Mesenchymal stem cell (in vitro differentiated cells and primary cell): ENCODE results near the gene PCSK6.
A peak's percentile ranks its signal among the peaks of the same experiment; 100 is the strongest.

Experiments used
- DNase-seq: peaks from one replicate; pipeline ENCODE4 v3.0.0-alpha.2; 2013
- H2AFZ ChIP-seq: one replicate; pipeline ENCODE4 v1.6.1; 2013; ENCODE audit warnings: low read depth, mild to moderate bottlenecking, control low read depth, inconsistent platforms, low read length, moderate library complexity
- H2AK5ac ChIP-seq: 2 replicates; pipeline ENCODE4 v1.6.1; 2013; ENCODE audit warnings: low read length, moderate library complexity, mild to moderate bottlenecking, inconsistent platforms; ENCODE audit not compliant: severe bottlenecking
- H2BK120ac ChIP-seq: one replicate; pipeline ENCODE4 v1.6.1; 2013; ENCODE audit warnings: low read depth, mild to moderate bottlenecking, inconsistent platforms, low read length, moderate library complexity
- H2BK12ac ChIP-seq, 2 experiments: one replicate each; pipeline ENCODE4 v1.6.1; 2013; ENCODE audit warnings: inconsistent platforms in 2 of 2, low read length in 2 of 2, mild to moderate bottlenecking in 2 of 2, moderate library complexity in 2 of 2, control low read depth in 1 of 2
- H2BK15ac ChIP-seq: one replicate; pipeline ENCODE4 v1.6.1; 2013; ENCODE audit warnings: mild to moderate bottlenecking, low read depth, inconsistent platforms; ENCODE audit not compliant: poor library complexity, severe bottlenecking
- H2BK5ac ChIP-seq: 2 replicates; pipeline ENCODE4 v1.6.1; 2013; ENCODE audit warnings: low read depth, mild to moderate bottlenecking, low read length, control low read depth, inconsistent platforms; ENCODE audit not compliant: poor library complexity, severe bottlenecking
- H3K14ac ChIP-seq, 2 experiments: one replicate each; pipeline ENCODE4 v1.6.1; 2013; ENCODE audit warnings: inconsistent platforms in 2 of 2, low read length in 2 of 2, control low read depth in 1 of 2, mild to moderate bottlenecking in 1 of 2, moderate library complexity in 1 of 2
- H3K18ac ChIP-seq, 2 experiments: one replicate each; pipeline ENCODE4 v1.6.1; 2013; ENCODE audit warnings: inconsistent platforms in 2 of 2, low read length in 2 of 2, control low read depth in 1 of 2, low read depth in 1 of 2, mild to moderate bottlenecking in 1 of 2
- H3K23ac ChIP-seq, 2 experiments: one replicate each; pipeline ENCODE4 v1.6.1; 2013; ENCODE audit warnings: inconsistent platforms in 2 of 2, low read length in 2 of 2, mild to moderate bottlenecking in 2 of 2, moderate library complexity in 2 of 2, control low read depth in 1 of 2
- H3K27ac ChIP-seq: 2 replicates; pipeline ENCODE4 v1.5.1; 2013; ENCODE audit warnings: mild to moderate bottlenecking, moderate library complexity, low read length, control low read depth, inconsistent platforms; ENCODE audit not compliant: poor library complexity, severe bottlenecking
- H3K27me3 ChIP-seq, 2 experiments: 2 replicates each; pipeline versions ENCODE4 v1.6.1 to v1.7.0; 2013; ENCODE audit warnings: low read length in 2 of 2, mild to moderate bottlenecking in 2 of 2, moderate library complexity in 2 of 2, control low read depth in 1 of 2, inconsistent platforms in 1 of 2; ENCODE audit not compliant: control insufficient read depth in 1 of 2, insufficient read depth in 1 of 2
- H3K36me3 ChIP-seq, 2 experiments: 2 replicates each; pipeline versions ENCODE4 v1.6.1 to v1.7.0; 2013; ENCODE audit warnings: low read length in 2 of 2, control low read depth in 1 of 2, inconsistent platforms in 1 of 2, low read depth in 1 of 2, mild to moderate bottlenecking in 1 of 2; ENCODE audit not compliant: insufficient read depth in 2 of 2, control insufficient read depth in 1 of 2
- H3K4ac ChIP-seq, 2 experiments: one replicate each; pipeline ENCODE4 v1.6.1; 2013; ENCODE audit warnings: inconsistent platforms in 2 of 2, low read length in 2 of 2, mild to moderate bottlenecking in 2 of 2, moderate library complexity in 2 of 2, control low read depth in 1 of 2, low read depth in 1 of 2
- H3K4me1 ChIP-seq: 2 replicates; pipeline ENCODE4 v1.6.1; 2013; ENCODE audit warnings: low read depth, low read length, control low read depth; ENCODE audit not compliant: control insufficient read depth, insufficient read depth
- H3K4me2 ChIP-seq: 2 replicates; pipeline ENCODE4 v1.6.1; 2013; ENCODE audit warnings: low read length, mild to moderate bottlenecking, inconsistent platforms; ENCODE audit not compliant: poor library complexity, severe bottlenecking
- H3K4me3 ChIP-seq, 2 experiments: 2 replicates each; pipeline versions ENCODE4 v1.5.1 to v1.7.0; 2013; ENCODE audit warnings: low read length in 2 of 2, mild to moderate bottlenecking in 2 of 2, control low read depth in 1 of 2, low read depth in 1 of 2; ENCODE audit not compliant: insufficient read depth in 1 of 2
- H3K79me1 ChIP-seq: replicated peaks from 2 replicates; pipeline ENCODE4 v1.6.1; 2013; ENCODE audit warnings: mild to moderate bottlenecking, control low read depth, low read length, inconsistent platforms; ENCODE audit not compliant: poor library complexity, severe bottlenecking
- H3K9ac ChIP-seq: 2 replicates; pipeline ENCODE4 v1.7.0; 2013; ENCODE audit warnings: mild to moderate bottlenecking, low read length, moderate library complexity
- H3K9me3 ChIP-seq: 2 replicates; pipeline ENCODE4 v1.7.0; 2013; ENCODE audit warnings: mild to moderate bottlenecking, low read length; ENCODE audit not compliant: control insufficient read depth
- H4K8ac ChIP-seq: one replicate; pipeline ENCODE4 v1.6.1; 2013; ENCODE audit warnings: inconsistent platforms, mild to moderate bottlenecking, low read length, moderate library complexity
- H4K91ac ChIP-seq: one replicate; pipeline ENCODE4 v1.6.1; 2013; ENCODE audit warnings: mild to moderate bottlenecking, low read length, inconsistent platforms
- WGBS: methylation state at CpG from one replicate; pipeline ENCODE4 v1.1.7; 2013; ENCODE audit warnings: mixed read lengths; 5-methylcytosine and 5-hydroxymethylcytosine counted together

The PCSK6 gene

GRCh38 chr15:101368086-101368780 lies 121.3 kb downstream of the PCSK6 start:
- Histone ChIP-seq H3K9me3 (peaks cover 14% of the 10 kb centered on the region), H3K27me3 (peaks cover 24 to 25% of the 10 kb centered on the region in 2 experiments), H2AFZ (no peak overlapping the region), H2BK5ac (no peak overlapping the region), H4K91ac (no peak overlapping the region), H3K9ac (no peak overlapping the region), H3K4me2 (no peak overlapping the region), H3K23ac (no peak overlapping the region), H3K79me1 (no peaks in the 10 kb centered on the region), H3K14ac (peak overlapping the region in 1 of 2 experiments; percentile 36), H3K18ac (no peak overlapping the region), H3K4ac (no peak overlapping the region), H4K8ac (no peak overlapping the region), H3K27ac (no peak overlapping the region), H3K4me1 (peaks cover 2% of the 10 kb centered on the region), H2BK12ac (no peak overlapping the region), H2AK5ac (no peak overlapping the region), H2BK15ac (no peak overlapping the region), H3K4me3 (no peak overlapping the region), H3K36me3 (peaks cover 0 to 3% of the 10 kb centered on the region in 2 experiments), H2BK120ac (no peak overlapping the region)
- DNase-seq = no peak
- 97% methylated on average over 8 of the region's 14 CpGs for WGBS

- Histone ChIP-seq H3K4me2 (no peak overlapping the region), H3K4me1 (peaks cover 2% of the 10 kb centered on the region), H3K4ac (no peak overlapping the region)
These were observed 122.7 kb downstream of the PCSK6 start for GRCh38 chr15:101366853-101367252.

GRCh38 chr15:101362986-101363566 lies 126.4 kb downstream of the PCSK6 start:
- no peak overlapping the region for H2AFZ ChIP-seq
- no peak overlapping the region for H3K27ac ChIP-seq
- no peak overlapping the region for H3K4me2 ChIP-seq
- 83% methylated on average over 6 of the region's 8 CpGs for WGBS
- no peak overlapping the region for H2BK120ac ChIP-seq
- no peak overlapping the region for H3K4ac ChIP-seq
- H2BK12ac ChIP-seq = no peak overlapping the region
- no peak overlapping the region for H2BK15ac ChIP-seq
- H3K9ac ChIP-seq = no peak overlapping the region
- peaks cover 2% of the 10 kb centered on the region for H3K4me1 ChIP-seq
- peaks cover 14% of the 10 kb centered on the region for H3K9me3 ChIP-seq
- H3K14ac ChIP-seq = no peak overlapping the region
- H3K18ac ChIP-seq = no peak overlapping the region
- H4K8ac ChIP-seq = no peak overlapping the region
- H3K36me3 ChIP-seq = no peaks in the 10 kb centered on the region
- DNase-seq = no peak
- no peak overlapping the region for H2AK5ac ChIP-seq
- H3K4me3 ChIP-seq = no peak overlapping the region
- peaks cover 0 to 28% of the 10 kb centered on the region in 2 experiments for H3K27me3 ChIP-seq
- no peak overlapping the region for H3K23ac ChIP-seq
- no peak overlapping the region for H4K91ac ChIP-seq
- H2BK5ac ChIP-seq = no peak overlapping the region
- no peaks in the 10 kb centered on the region for H3K79me1 ChIP-seq

More at GRCh38 chr15:101366853-101367252, 122.7 kb downstream of the PCSK6 start:
- Histone ChIP-seq H2BK120ac (no peak overlapping the region), H3K23ac (no peak overlapping the region), H3K4me3 (no peak overlapping the region), H3K9ac (no peak overlapping the region), H2BK12ac (no peak overlapping the region), H2BK5ac (no peak overlapping the region), H4K8ac (no peak overlapping the region), H2AK5ac (no peak overlapping the region), H3K27me3 (peaks cover 13 to 16% of the 10 kb centered on the region in 2 experiments), H2AFZ (no peak overlapping the region), H3K36me3 (peaks cover 0 to 3% of the 10 kb centered on the region in 2 experiments), H3K9me3 (peaks cover 14% of the 10 kb centered on the region), H4K91ac (no peak overlapping the region), H3K14ac (no peak overlapping the region), H3K18ac (no peak overlapping the region), H2BK15ac (no peak overlapping the region), H3K79me1 (no peaks in the 10 kb centered on the region), H3K27ac (no peak overlapping the region)
- DNase-seq = no peak
- 48% methylated on average over 3 of the region's 3 CpGs for WGBS

GRCh38 chr15:101362359-101362758 lies 127.1 kb downstream of the PCSK6 start:
- Histone ChIP-seq H3K9me3 (peaks cover 14% of the 10 kb centered on the region), H4K91ac (no peak overlapping the region), H3K27me3 (peaks cover 0 to 29% of the 10 kb centered on the region in 2 experiments), H2AK5ac (no peak overlapping the region), H2BK5ac (no peak overlapping the region), H3K14ac (no peak overlapping the region), H2BK12ac (no peak overlapping the region), H3K23ac (no peak overlapping the region), H2AFZ (no peak overlapping the region), H3K36me3 (no peaks in the 10 kb centered on the region), H3K79me1 (no peaks in the 10 kb centered on the region), H3K4me1 (peaks cover 2% of the 10 kb centered on the region), H3K27ac (no peak overlapping the region), H2BK15ac (no peak overlapping the region), H3K4me2 (no peak overlapping the region), H4K8ac (peak overlapping the region; percentile 5), H3K4ac (no peak overlapping the region), H3K18ac (no peak overlapping the region), H3K9ac (no peak overlapping the region), H2BK120ac (no peak overlapping the region), H3K4me3 (no peak overlapping the region)
- no peak for DNase-seq
- WGBS = 93% methylated on average over 7 of the region's 10 CpGs
